Keratinocyte (primary cell): ENCODE measurements around the gene BRAT1.

ENCODE experiments used
- CTCF ChIP-seq, 3 experiments: IDR thresholded peaks in 1 of 3; conservative IDR thresholded peaks in 1 of 3; optimal IDR thresholded peaks in 1 of 3; 2 replicates in 2 of 3; 3 replicates in 1 of 3; pipeline versions ENCODE3 to v1.5.1; 2011; ENCODE audit warnings: low read length in 3 of 3, mild to moderate bottlenecking in 3 of 3, moderate library complexity in 2 of 3, control low read depth in 1 of 3, inconsistent platforms in 1 of 3; ENCODE audit not compliant: insufficient read depth in 2 of 3; ENCODE audit errors: extremely low read depth in 1 of 3
- EZH2 ChIP-seq: IDR thresholded peaks from one replicate; pipeline ENCODE4 v1.6.1; 2012; ENCODE audit warnings: inconsistent platforms, mild to moderate bottlenecking, low read length, moderate library complexity

GRCh38 chr7:2515424-2516193, 39.7 kb downstream of the BRAT1 start:
- TF ChIP-seq CTCF (optimal IDR thresholded peaks at IDR 0.05 in 1 of 3, IDR thresholded peaks at IDR 0.05 in 1 of 3, conservative IDR thresholded peaks at IDR 0.05 in 1 of 3; ENCODE audit: extremely low read depth in 1 of 3, insufficient read depth in 2 of 3, low read length in 3 of 3) (no peak), EZH2 (no peak)
